ENCODE results near the gene AKAP6.
"Not testable (repeated sequence)": the region's sequence is repeated elsewhere in the genome, so short reads cannot be mapped to it uniquely, and the experiment has no call there.

Gene AKAP6

GRCh38 chr14:32578181-32578580 is 249.1 kb downstream of the AKAP6 start:
- H3K36me3 ChIP-seq (ENCODE audit: insufficient read depth, low read length) = no peaks in the 10 kb centered on the region
- H3K4me3 ChIP-seq (ENCODE audit: low read length) = no peak overlapping the region
- peaks cover 4% of the 10 kb centered on the region for H3K4me1 ChIP-seq (ENCODE audit: control insufficient read depth, insufficient read depth, low read length)
- H3K27me3 ChIP-seq (ENCODE audit: control insufficient read depth, insufficient read depth, low read length) = peaks cover 6% of the 10 kb centered on the region
- H3K4me2 ChIP-seq (ENCODE audit: low read length) = no peak overlapping the region
- H3K9ac ChIP-seq (ENCODE audit: low read depth, low read length) = no peak overlapping the region
- H3K9me3 ChIP-seq (replicated peaks; ENCODE audit: low read length) = no peaks in the 10 kb centered on the region

DNA sequence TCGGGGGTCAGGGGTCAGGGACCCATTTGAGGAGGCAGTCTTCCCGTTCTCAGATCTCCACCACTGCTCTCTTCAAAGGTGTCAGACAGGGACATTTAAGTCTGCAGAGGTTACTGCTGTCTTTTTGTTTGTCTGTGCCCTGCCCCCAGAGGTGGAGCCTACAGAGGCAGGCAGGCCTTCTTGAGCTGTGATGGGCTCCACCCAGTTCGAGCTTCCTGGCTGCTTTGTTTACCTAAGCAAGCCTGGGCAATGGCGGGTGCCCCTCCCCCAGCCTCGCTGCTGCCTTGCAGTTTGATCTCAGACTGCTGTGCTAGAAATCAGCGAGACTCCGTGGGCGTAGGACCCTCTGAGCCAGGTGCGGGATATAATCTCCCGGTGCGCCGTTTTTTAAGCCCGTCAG is 254.3 kb downstream of the AKAP6 start:
- H3K4me2 ChIP-seq (ENCODE audit: low read length); H3K4me1 ChIP-seq (ENCODE audit: control insufficient read depth, insufficient read depth, low read length); H3K36me3 ChIP-seq (ENCODE audit: insufficient read depth, low read length); H3K9ac ChIP-seq (ENCODE audit: low read depth, low read length); H3K27me3 ChIP-seq (ENCODE audit: control insufficient read depth, insufficient read depth, low read length); H3K9me3 ChIP-seq (replicated peaks; ENCODE audit: low read length); H3K4me3 ChIP-seq (ENCODE audit: low read length): not testable (repeated sequence)

GRCh38 chr14:32584079-32584478 is 255.0 kb downstream of the AKAP6 start:
- H3K4me2 ChIP-seq (ENCODE audit: low read length) = no peak overlapping the region
- H3K4me1 ChIP-seq (ENCODE audit: control insufficient read depth, insufficient read depth, low read length) = no peaks in the 10 kb centered on the region
- H3K4me3 ChIP-seq (ENCODE audit: low read length) = no peak overlapping the region
- no peak overlapping the region for H3K9ac ChIP-seq (ENCODE audit: low read depth, low read length)
- H3K27me3 ChIP-seq (ENCODE audit: control insufficient read depth, insufficient read depth, low read length) = no peaks in the 10 kb centered on the region
- H3K9me3 ChIP-seq (replicated peaks; ENCODE audit: low read length) = no peaks in the 10 kb centered on the region
- H3K36me3 ChIP-seq (ENCODE audit: insufficient read depth, low read length) = no peaks in the 10 kb centered on the region

GRCh38 chr14:32587461-32587860 is 258.4 kb downstream of the AKAP6 start:
- H3K4me2 ChIP-seq (ENCODE audit: low read length) = no peak overlapping the region
- H3K27me3 ChIP-seq (ENCODE audit: control insufficient read depth, insufficient read depth, low read length) = no peaks in the 10 kb centered on the region
- peaks cover 10% of the 10 kb centered on the region for H3K4me1 ChIP-seq (ENCODE audit: control insufficient read depth, insufficient read depth, low read length)
- H3K4me3 ChIP-seq (ENCODE audit: low read length) = no peak overlapping the region
- no peaks in the 10 kb centered on the region for H3K36me3 ChIP-seq (ENCODE audit: insufficient read depth, low read length)
- H3K9me3 ChIP-seq (replicated peaks; ENCODE audit: low read length) = no peaks in the 10 kb centered on the region
- H3K9ac ChIP-seq (ENCODE audit: low read depth, low read length) = no peak overlapping the region

- Histone ChIP-seq H3K36me3 (ENCODE audit: insufficient read depth, low read length) (no peaks in the 10 kb centered on the region), H3K9ac (ENCODE audit: low read depth, low read length) (no peak overlapping the region), H3K4me3 (ENCODE audit: low read length) (no peak overlapping the region), H3K4me1 (ENCODE audit: control insufficient read depth, insufficient read depth, low read length) (peaks cover 22% of the 10 kb centered on the region), H3K4me2 (ENCODE audit: low read length) (no peak overlapping the region), H3K9me3 (replicated peaks; ENCODE audit: low read length) (no peaks in the 10 kb centered on the region), H3K27me3 (ENCODE audit: control insufficient read depth, insufficient read depth, low read length) (no peaks in the 10 kb centered on the region)
Measured at GRCh38 chr14:32588448-32589320, 259.6 kb downstream of the AKAP6 start.

DNA sequence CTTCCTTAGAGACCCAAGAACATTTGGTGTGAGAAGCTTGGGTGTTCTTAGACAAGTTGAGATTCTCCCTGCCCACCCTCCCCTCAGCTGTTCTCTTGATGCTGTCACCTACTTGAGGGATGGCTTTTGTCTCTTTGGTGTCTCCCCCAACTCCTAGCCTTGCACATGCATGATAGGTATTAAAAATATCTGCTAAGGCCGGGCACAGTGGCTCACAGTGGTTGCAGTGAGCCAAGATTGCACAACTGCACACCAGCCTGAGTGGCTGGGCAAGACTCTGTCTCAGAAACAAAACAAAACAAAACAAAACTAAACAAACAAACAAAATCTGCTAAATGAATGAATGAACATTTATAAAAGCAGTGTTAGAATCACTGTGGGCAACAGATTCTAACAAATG is 261.1 kb downstream of the AKAP6 start:
- no peaks in the 10 kb centered on the region for H3K27me3 ChIP-seq (ENCODE audit: control insufficient read depth, insufficient read depth, low read length)
- H3K4me3 ChIP-seq (ENCODE audit: low read length) = no peak overlapping the region
- no peaks in the 10 kb centered on the region for H3K9me3 ChIP-seq (replicated peaks; ENCODE audit: low read length)
- H3K9ac ChIP-seq (ENCODE audit: low read depth, low read length) = no peak overlapping the region
- H3K4me2 ChIP-seq (ENCODE audit: low read length) = no peak overlapping the region
- H3K4me1 ChIP-seq (ENCODE audit: control insufficient read depth, insufficient read depth, low read length) = peaks cover 36% of the 10 kb centered on the region
- H3K36me3 ChIP-seq (ENCODE audit: insufficient read depth, low read length) = no peaks in the 10 kb centered on the region

DNA sequence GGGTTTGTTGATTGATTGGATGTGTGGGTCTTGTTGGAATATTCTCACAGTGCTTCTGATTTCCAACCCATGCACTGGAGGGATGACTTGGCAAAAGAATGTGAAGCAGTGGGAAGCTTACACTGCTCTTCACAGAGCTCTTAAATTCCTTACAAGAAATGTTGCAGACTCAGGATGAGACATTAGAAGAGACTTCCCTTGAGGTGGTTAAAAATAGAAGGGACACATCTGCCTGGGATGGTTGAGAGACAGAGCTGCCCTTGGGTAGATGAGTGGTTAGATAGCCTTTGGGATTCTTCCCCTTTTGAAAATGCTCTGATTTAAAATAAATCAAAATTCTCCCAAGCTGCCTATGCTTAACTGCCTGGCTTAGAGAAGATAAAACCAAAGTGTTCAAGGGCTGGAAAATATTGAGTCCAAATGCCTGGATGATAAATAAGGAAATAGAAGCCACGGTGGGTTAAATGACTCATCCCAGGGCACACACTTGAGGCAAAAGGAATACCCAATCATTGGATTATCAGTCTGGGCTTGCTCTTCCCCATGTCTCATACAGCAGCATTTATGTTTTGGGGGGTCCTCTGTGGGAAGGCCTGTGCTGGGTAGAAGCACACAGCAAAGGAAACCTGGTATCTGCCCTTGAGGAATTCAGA is 264.3 kb downstream of the AKAP6 start:
- Histone ChIP-seq H3K4me1 (ENCODE audit: control insufficient read depth, insufficient read depth, low read length) (peaks cover 62% of the 10 kb centered on the region), H3K36me3 (ENCODE audit: insufficient read depth, low read length) (no peaks in the 10 kb centered on the region), H3K9ac (ENCODE audit: low read depth, low read length) (peak overlapping the region; percentile 76), H3K9me3 (replicated peaks; ENCODE audit: low read length) (no peaks in the 10 kb centered on the region), H3K4me3 (ENCODE audit: low read length) (peak overlapping the region; percentile 3), H3K4me2 (ENCODE audit: low read length) (peak overlapping the region; percentile 35), H3K27me3 (ENCODE audit: control insufficient read depth, insufficient read depth, low read length) (no peaks in the 10 kb centered on the region)

DNA sequence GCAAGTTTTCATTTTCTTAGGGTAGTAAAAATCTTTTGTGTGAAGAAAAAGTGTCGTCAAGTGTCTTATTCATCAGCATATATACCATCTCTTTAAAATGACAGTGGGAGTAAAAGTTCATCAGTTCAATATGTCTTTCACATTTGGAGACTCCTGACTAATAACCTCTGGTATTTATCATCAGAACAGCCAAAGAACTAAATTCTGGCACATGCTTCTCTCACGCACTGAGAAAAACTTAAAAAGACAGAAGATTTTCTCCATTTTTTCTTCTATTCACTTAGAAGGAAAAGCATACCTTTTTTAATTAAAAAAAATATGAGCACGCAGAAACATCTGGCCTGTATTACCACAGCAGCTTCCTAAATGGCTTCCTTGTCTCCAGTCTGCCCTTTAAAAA is 265.7 kb downstream of the AKAP6 start:
- H3K9ac ChIP-seq (ENCODE audit: low read depth, low read length) = peak overlapping the region; percentile 76
- peak overlapping the region; percentile 47 for H3K4me3 ChIP-seq (ENCODE audit: low read length)
- peak overlapping the region; percentile 59 for H3K4me2 ChIP-seq (ENCODE audit: low read length)
- H3K27me3 ChIP-seq (ENCODE audit: control insufficient read depth, insufficient read depth, low read length) = no peaks in the 10 kb centered on the region
- H3K4me1 ChIP-seq (ENCODE audit: control insufficient read depth, insufficient read depth, low read length) = peaks cover 62% of the 10 kb centered on the region
- no peaks in the 10 kb centered on the region for H3K36me3 ChIP-seq (ENCODE audit: insufficient read depth, low read length)
- no peaks in the 10 kb centered on the region for H3K9me3 ChIP-seq (replicated peaks; ENCODE audit: low read length)

- peaks cover 56% of the 10 kb centered on the region for H3K4me1 ChIP-seq (ENCODE audit: control insufficient read depth, insufficient read depth, low read length)
Measured at GRCh38 chr14:32595497-32595896, 266.4 kb downstream of the AKAP6 start.

DNA sequence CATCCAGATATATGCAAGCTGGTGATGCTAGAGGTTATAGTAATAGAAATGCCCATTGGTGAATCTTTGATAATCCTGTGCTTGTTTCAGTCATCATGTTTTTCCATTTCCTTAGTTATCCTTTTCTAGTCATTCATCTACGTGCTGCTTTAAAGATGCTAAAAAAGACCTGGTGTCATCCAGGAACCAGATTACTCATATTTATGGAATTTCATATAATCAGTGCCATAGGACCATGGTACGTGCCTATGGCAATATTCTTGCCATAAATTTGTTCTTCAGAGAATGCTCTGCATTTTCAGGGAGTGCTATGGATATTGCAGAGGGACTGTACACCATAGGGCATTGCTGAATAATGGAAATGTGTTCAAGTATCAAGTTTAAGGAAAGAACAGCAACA is 267.3 kb downstream of the AKAP6 start:
- H3K9me3 ChIP-seq (replicated peaks; ENCODE audit: low read length) = no peaks in the 10 kb centered on the region
- H3K9ac ChIP-seq (ENCODE audit: low read depth, low read length) = no peak overlapping the region
- no peak overlapping the region for H3K4me3 ChIP-seq (ENCODE audit: low read length)
- no peaks in the 10 kb centered on the region for H3K36me3 ChIP-seq (ENCODE audit: insufficient read depth, low read length)
- H3K4me1 ChIP-seq (ENCODE audit: control insufficient read depth, insufficient read depth, low read length) = peaks cover 56% of the 10 kb centered on the region
- no peak overlapping the region for H3K4me2 ChIP-seq (ENCODE audit: low read length)
- no peaks in the 10 kb centered on the region for H3K27me3 ChIP-seq (ENCODE audit: control insufficient read depth, insufficient read depth, low read length)

More at GRCh38 chr14:32595497-32595896, 266.4 kb downstream of the AKAP6 start:
- Histone ChIP-seq H3K4me3 (ENCODE audit: low read length) (no peak overlapping the region), H3K27me3 (ENCODE audit: control insufficient read depth, insufficient read depth, low read length) (no peaks in the 10 kb centered on the region), H3K9me3 (replicated peaks; ENCODE audit: low read length) (no peaks in the 10 kb centered on the region), H3K36me3 (ENCODE audit: insufficient read depth, low read length) (no peaks in the 10 kb centered on the region), H3K9ac (ENCODE audit: low read depth, low read length) (peak overlapping the region; percentile 69), H3K4me2 (ENCODE audit: low read length) (peak overlapping the region; percentile 19)

- H3K4me2 ChIP-seq (ENCODE audit: low read length) = no peak overlapping the region
- H3K4me3 ChIP-seq (ENCODE audit: low read length) = no peak overlapping the region
- H3K36me3 ChIP-seq (ENCODE audit: insufficient read depth, low read length) = no peaks in the 10 kb centered on the region
- H3K9ac ChIP-seq (ENCODE audit: low read depth, low read length) = no peak overlapping the region
- peaks cover 49% of the 10 kb centered on the region for H3K4me1 ChIP-seq (ENCODE audit: control insufficient read depth, insufficient read depth, low read length)
- no peaks in the 10 kb centered on the region for H3K9me3 ChIP-seq (replicated peaks; ENCODE audit: low read length)
- no peaks in the 10 kb centered on the region for H3K27me3 ChIP-seq (ENCODE audit: control insufficient read depth, insufficient read depth, low read length)
Measured at GRCh38 chr14:32597771-32598170, 268.7 kb downstream of the AKAP6 start.

- Histone ChIP-seq H3K36me3 (ENCODE audit: insufficient read depth, low read length) (no peaks in the 10 kb centered on the region), H3K4me2 (ENCODE audit: low read length) (no peak overlapping the region), H3K9me3 (replicated peaks; ENCODE audit: low read length) (no peaks in the 10 kb centered on the region), H3K4me3 (ENCODE audit: low read length) (no peak overlapping the region), H3K4me1 (ENCODE audit: control insufficient read depth, insufficient read depth, low read length) (peaks cover 19% of the 10 kb centered on the region), H3K27me3 (ENCODE audit: control insufficient read depth, insufficient read depth, low read length) (no peaks in the 10 kb centered on the region), H3K9ac (ENCODE audit: low read depth, low read length) (no peak overlapping the region)
Measured at GRCh38 chr14:32601069-32601468, 272.0 kb downstream of the AKAP6 start.
